AG20443 (cell line): ENCODE data around the gene PGRMC1.
A peak's percentile ranks its signal among the peaks of the same experiment; 100 is the strongest.
"Not testable (repeated sequence)": the region's sequence is repeated elsewhere in the genome, so short reads cannot be mapped to it uniquely, and the experiment has no call there.

Experiments
- DNase-seq: peaks from one replicate; pipeline ENCODE4 v3.0.0; 2012; ENCODE audit warnings: low spot score, mixed read lengths

The PGRMC1 gene

DNA sequence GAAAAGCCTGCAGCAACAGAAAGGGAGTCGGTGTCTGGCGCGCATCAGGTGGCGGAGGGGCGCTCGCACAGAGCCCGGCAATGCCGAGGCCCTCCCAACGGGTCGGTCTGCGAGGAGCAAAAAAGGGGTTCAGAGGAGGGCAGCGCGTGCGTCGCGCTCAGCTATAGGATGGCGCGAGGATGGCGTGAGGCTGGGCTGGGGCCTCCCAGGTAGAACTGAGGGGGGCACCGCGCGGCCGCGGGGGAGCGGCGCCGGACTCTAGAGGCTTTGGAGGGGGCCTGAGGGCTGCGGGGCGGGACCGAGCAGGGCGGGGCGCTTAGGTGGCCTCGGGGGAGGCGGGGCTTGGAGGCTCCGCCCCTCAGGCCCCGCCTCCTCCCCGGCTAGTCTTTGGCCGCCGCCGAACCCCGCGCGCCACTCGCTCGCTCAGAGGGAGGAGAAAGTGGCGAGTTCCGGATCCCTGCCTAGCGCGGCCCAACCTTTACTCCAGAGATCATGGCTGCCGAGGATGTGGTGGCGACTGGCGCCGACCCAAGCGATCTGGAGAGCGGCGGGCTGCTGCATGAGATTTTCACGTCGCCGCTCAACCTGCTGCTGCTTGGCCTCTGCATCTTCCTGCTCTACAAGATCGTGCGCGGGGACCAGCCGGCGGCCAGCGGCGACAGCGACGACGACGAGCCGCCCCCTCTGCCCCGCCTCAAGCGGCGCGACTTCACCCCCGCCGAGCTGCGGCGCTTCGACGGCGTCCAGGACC, at the start of gene PGRMC1:
PGRMC1 (plus strand) TSS at position 414 of the 751 bp plus-strand sequence; CDS start at position 493, 79 bp downstream.
- peak; percentile 87 for DNase-seq

DNA sequence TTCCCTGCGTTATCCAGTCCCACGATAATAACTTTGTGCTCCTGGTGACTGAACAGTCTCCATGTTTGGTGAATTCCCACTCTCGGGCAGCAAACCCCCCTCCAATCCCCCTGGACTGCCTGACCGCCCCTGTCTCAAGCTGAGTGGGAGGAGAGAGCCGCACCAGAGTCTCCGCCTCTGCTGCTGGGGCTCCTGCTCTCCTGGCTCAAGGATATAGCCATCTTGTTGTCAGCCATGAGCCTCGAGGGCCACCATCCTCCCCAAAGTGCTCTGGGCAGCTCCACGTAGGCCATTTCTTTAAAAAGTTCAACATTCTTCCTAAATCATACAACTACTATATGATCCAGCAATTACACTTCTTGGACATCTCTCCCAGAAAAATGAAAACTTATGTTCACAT, 49.3 kb upstream of the PGRMC1 start:
- DNase-seq: no peak

DNA sequence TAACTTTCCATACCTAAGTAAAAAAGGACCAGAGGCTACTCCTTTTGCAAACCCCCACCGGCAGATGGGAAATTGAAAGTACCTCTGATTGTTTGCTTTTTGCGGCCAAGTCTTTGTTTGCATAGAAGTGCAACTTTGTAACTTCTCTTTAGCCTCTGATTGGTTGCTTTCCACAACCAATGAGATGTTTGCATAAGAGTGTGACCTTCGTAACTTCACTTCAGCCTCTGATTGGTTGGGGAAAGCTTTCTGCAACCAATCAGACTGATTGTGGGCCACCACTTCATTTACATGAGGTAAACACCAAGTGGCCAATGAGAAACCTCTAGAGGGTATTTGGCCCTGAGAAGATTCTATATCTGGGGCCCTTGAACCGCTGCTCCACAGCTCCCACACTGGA, 48.8 kb upstream of the PGRMC1 start:
- no peak for DNase-seq

DNA sequence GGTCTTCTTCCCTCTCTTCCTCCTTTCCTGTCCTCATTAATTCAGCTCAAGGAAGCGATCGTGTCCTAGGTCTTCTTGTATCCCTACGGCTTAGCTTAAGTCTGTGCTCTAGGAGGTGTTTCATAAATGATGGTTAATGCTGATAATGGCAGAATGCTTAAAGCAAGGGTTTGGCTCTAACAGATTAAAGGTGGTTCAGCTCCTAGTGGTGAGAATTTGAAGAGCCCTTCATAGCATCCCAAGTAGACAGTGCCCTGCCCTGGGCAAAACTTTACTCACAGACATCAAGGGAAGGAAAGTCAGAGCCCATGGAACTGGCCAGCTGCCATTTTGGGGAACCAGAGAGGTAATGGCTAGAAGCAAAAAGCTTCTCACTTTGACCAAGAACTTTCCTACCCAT, 47.0 kb upstream of the PGRMC1 start:
- DNase-seq: no peak

DNA sequence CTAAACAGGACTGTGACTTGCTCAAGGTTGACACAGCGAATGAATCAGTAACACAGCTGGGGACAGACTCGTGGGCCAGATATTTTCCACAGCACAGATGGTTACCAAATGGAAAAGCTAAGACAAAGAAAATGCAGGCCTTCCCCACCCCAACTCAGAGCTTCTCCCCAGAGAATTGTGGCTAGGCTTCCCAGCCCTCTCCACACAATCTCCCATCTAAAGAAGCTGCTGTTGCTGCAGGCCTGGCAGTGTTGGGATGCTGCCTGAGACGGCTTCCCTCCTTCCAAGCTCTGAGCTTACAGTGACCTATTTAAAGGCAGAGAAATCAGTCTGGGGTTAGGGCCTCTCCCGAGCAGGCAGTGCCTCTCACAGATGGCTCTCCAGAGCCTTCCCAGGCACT, 46.5 kb upstream of the PGRMC1 start:
- DNase-seq: peak; percentile 59

DNA sequence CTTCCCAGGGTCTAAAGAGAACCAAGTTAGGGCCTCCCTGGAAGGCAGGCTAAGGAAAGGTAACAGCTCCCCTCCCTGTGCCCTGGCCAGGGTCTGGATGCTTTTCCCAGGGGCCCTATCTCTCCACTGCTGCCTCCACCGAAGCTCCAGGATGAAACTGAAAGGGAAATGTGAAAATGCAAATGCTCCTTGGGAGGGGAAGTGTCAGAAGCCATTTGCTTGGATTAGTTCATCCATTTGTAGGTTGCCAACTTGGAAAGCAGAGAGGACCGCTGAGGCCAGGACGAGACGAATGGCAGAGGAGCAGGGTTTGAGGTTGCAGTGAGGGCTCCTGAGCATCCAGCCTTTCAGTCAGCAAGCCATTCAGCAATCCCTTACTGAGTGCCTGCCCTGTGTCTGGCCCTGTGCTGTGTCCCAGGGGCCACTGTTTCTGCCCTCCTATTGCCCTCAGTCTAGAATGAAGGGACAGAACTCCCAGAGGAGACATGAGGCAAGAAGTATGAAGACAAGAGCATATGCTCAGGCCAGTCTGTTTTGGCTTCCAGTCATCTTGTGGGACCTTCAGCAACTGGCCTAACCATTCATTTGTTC, 45.9 kb upstream of the PGRMC1 start:
- DNase-seq: peak; percentile 7

DNA sequence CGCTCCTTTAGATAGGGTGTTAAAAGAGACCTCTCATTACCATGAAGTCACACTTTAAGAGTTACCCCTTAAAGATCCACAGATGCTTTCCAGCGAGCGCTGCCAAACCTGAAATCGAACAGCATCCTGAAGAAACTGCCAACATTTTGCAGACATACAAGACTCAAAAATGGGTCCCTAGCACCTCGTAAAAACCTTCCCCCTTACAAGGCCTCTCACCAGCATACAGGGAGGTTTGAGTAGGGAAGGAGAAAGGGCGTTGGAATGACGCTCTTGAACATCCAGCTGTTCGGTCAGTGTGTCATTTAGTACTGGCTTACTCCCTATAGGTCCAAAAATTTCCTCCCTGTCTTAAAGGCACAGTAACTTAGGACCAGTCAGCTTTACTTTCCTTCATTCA, 45.3 kb upstream of the PGRMC1 start:
- DNase-seq: peak; percentile 27

DNA sequence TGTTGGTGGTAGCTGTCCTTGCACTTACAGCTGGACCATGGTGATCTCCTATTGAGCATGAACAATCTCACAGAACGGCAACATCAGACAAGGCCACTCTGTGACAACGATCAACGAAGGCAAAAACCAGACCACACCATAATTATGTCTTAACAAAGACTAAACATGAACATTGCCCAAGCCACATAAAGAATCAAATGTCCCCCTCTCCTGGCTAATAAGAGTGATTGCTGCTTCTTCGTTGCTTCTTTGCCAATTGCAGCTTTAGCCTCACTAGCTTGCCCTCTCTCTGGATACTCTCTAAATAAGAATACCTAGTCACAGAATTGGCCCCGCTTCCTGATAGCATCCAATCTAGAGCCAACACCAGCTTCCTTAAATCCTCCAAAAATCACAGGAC, 41.5 kb upstream of the PGRMC1 start:
- peak; percentile 13 for DNase-seq

DNA sequence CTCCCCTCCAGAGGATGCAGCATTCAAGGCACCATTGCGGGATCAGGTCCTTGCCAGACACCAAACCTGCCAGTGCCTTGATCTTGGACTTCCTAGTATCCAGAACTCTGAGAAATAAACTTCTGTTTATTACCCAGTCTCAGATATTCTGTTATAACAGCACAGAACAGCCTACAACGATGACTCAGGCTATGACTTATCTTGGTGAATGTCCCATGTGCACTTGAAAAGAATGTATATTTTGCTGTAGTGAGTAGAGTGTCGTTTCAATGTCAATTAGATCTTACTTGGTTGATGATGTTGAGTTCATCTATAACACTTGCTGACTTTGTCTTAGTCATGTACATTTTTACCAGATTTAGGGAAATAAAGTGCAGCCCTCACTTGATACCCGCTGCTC, 34.5 kb upstream of the PGRMC1 start:
- DNase-seq: no peak

DNA sequence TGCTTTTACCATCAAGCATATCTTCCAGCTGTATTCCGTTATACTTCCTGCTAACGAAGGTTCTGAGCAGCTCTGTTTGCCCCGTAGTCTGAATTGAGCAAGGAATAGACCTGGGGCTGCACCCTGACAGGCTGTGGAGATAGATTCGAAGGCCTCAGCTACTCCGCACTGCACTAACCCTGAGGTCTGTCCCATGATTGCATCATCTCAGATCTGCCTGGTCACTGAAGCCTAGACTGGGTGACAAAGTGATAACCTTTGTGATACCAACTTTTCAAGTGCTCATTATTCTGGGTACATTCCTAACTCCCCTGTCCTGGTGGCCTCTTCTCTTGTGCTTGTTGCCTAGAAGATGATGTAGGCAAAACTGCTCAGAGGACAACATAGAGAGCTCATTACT, 29.9 kb upstream of the PGRMC1 start:
- no peak for DNase-seq

DNA sequence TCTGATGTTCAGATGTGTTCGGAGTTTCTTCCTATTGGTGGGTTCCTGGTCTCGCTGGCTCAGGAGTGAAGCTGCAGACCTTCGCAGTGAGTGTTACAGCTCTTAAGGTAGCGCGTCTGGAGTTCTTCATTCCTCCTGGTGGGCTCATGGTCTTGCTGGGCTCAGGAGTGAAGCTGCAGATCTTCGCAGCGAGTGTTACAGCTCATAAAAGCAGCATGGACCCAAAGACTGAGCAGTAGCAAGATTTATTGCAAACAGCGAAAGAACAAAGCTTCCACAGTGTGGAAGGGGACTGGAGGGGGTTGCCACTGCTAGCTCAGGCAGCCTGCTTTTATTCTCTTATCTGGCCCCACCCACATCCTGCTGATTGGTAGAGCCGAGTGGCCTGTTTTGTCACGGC, 28.6 kb upstream of the PGRMC1 start:
- not testable (repeated sequence) for DNase-seq

DNA sequence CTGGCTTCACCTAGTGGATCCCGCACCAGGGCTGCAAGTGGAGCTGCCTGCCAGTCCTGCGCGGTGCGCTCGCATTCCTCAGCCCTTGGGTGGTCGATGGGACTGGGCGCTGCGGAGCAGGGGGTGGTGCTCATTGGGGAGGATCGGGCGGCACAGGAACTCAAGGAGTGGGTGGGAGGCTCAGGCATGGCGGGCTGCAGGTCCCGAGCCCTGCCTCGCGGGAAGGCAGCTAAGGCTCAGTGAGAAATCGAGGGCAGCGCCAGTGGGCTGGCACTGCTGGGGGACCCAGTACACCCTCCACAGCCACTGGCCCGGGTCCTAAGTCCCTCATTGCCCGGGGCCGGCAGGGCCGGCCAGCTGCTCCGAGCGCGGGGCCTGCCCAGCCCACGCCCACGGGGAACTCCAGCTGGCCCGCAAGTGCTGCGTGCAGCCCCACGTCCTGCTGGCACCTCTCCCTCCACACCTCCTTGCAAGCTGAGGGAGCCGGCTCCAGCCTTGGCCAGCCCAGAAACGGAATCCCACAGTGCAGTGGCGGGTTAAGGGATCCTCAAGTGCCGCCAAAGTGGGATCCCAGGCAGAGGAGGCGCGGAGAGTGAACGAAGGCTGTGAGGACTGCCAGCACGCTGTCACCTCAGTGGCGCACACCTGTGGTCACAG, 27.6 kb upstream of the PGRMC1 start:
- no peak for DNase-seq

DNA sequence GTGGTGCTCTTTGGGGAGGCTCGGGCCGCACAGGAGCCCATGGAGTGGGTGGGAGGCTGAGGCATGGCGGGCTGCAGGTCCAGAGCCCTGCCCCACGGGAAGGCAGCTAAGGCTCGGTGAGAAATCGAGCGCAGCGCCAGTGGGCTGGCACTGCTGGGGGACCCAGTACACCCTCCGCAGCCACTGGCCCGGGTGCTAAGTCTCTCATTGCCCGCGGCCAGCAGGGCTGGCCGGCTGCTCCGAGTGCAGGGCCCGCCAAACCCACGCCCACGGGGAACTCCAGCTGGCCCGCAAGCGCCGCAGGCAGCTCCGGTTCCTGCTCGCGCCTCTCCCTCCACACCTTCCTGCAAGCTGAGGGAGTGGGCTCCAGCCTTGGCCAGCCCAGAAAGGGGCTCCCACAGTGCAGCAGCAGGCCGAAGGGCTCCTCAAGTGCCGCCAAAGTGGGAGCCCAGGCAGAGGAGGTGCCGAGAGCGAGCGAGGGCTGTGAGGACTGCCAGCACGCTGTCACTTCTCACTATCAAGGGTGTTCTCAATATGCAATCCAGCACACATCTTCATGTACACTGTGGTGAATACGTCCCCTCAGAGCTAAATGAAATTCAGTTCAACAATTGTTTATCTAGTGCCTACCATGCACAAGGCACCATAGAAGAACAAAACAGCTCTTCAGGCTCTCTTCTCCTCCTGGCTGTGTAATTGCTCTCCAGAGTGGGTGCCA, 25.0 kb upstream of the PGRMC1 start:
- not testable (repeated sequence) for DNase-seq

DNA sequence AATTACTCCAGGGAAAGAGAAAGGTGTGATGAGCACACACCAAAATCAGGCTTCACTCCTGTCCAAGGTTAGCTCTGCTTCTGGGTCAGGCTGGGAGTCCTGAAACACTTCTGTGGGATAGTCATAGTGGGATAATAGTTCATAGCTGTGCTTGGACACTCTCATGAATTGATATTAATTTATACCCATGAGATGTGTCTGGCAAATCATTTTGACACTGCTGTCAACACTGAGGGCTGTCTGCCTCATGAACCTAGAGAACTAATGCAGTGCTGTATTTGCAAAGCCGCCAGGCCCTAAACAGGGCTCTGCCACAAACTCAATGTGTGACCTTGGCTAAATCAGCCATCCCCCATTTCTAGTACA, 24.5 kb upstream of the PGRMC1 start:
- DNase-seq: no peak

DNA sequence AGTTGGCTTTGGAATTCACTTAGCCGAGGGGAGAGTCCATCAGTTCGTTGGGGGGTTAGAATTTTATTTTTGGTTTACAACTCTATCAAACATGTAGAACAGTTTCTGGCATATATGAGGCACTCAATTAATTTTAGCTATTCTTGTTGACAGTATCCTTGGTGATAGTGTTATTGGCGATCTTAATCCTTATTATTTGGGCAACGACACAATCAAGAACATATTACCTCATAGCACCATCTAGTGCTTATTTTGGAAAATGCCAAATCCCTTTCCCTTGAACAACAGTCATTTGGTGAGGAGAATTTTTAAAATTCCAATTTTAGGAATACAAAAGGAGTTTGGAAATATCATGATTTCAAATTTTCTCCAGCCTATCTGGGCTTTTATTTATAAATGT, 17.9 kb upstream of the PGRMC1 start:
- peak; percentile 33 for DNase-seq

DNA sequence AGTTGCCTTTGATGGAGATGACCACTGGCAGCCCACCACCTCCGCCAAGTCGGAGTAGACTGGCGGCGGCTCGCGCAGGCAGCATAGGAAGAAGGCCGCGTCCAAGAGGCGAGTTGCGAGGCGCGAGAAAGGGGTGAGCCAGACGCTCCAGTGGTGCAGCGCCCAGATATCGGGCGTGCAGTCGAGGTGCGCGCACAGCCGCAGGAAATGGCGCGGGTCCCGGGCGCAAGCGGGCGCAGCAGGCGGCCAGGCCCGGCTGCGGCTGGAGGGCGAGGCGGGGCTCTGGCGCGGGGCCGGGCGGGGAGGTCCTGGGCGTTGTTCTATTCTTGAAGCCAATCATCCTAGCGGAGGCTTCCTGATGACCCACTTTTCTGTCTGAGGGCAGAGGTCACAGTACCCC, 13.2 kb upstream of the PGRMC1 start:
- DNase-seq: no peak

DNA sequence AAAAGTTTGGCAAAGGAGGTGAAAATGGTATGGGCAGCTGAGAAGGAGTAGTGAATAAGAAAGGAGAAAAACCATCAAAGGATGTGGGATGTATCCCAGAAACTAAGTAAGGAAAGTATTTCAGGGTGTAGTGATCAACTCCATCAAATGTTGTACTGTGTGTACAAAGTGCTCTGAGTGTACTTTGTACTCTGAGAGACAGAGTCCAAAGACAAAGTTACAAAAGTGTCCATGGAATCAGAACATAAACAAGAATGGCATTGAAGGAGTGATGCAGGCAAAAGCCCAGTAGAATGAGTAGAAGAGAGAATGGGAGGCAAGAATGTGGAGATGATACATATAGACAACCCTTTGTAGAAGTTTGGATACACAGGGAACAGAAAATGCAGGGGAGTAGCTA, 12.3 kb upstream of the PGRMC1 start:
- no peak for DNase-seq

DNA sequence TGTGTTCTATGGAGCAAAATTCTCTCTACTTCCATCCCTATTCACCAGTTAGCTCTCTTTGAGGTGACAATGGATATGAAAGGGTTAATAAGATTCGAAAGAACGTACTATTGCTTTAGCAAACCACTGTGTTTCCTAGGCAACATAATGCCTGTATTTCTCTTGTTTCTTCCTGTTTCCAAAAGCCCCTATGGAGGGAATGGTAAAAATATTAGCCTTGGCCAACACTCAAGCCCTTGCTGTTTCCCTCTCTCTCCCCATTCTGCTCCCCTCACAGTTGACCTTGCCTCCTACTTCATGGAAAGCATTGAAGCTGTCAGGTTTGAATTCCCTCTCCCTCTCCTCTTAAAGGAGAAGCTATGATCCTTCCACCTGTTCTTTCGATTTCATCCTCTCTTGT, 9.6 kb upstream of the PGRMC1 start:
- DNase-seq: no peak

DNA sequence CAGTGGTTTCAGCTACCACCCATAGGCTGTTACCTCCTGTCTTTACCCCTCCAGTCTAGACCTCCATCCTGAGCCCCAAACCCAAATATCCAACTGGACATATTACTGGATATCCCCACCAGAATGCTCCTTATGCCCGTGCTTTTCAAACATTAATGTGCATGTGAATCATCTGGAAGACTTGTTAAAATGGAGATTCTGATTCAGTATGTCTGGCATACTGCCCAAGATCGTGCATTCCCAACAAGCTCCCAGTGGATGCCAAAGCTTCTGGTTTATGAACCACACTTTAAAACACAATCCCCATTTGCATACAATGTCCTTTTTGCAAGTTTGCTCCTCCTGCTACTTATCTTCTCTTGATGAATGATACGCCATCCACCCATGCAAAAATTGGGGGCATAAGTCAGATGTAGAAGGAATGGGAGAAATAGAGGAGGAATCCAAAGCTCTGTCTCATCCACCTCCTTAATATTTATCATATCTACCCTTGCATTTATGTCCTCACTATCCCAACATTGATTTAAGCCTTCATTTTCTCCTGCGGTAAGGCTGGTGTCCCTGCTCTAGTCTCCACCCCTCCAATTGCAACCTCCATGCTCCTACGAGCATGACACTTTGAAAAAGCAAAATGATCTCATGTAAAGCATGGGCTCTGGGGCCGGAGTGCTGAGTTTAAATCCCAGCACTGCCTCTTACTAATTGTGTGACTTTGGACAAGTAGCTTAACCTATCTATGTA, 7.4 kb upstream of the PGRMC1 start:
- DNase-seq: peak; percentile 47

DNA sequence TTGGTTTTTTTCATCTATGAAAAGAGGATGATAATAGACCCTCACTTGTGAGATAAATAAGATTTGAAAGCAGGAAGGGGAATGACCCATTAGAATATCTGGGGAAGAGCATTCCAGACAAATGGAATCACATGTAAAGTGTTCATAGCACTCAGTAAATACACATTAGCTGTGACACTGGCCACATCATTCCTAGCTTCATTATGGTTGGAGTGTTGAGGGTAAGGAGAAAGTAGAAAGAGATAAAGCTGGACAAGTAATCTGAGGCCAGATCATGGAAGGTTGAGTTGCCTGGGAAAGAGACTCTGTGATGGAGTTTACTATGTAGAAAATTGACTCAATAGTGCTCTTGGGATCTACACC, 6.9 kb upstream of the PGRMC1 start:
- DNase-seq: no peak

DNA sequence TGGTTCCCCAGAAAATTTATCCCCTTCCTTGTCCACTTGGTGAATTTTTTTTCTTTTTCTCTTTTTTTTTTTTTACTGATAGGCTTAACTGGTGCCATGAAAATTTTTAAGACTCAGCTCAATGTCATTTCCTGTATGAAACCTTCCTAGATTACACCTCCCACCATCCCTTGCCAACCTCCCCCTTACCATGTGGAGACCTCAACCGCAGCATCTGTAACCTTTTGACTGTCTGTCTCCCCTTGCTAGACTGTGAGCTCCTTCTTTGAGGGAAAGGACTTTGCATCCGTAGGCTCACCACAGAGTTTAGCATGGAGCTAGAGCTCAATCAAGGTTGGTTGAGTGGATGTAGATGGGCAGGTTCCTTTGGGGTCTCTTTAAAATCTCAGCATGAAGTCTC, 5.2 kb upstream of the PGRMC1 start:
- DNase-seq: no peak

DNA sequence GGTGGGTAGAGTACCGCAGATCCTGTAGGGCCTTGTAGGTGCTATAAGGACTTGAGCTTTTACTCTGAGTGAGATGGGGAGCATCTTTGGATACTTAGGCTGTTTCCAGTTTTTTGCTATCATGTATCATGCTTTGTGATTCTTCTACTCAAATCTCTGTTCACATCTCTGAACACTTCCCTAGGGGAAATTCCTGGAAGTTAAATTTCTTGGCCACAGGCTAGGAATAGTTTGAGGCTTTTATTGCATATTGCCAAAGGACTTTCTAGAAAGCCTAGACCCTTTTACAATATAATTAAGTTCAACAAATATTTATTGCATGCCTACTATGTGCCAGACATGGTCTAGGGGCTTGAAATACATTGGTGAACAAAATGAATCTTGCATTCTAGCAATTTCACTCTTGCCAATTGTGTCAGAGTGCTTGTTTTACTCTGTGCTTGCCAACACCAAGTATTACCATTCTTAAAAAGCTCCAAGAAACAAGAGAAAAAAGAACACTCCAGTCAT, 4.1 kb upstream of the PGRMC1 start:
- DNase-seq: no peak
